GM12878 (cell line): ENCODE measurements around the gene ALCAM. TPM values are rescaled to one million over a fixed set of nuclear protein-coding genes. Genes with fewer than 3 reads are reported as not detected.

Experiments used
- ATAC-seq: fragments of 200-7000 bp; cut with Tn5 transposase; 3 replicates; pipeline ENCODE4 v1.9.1; 2020; ENCODE audit warnings: mild to moderate bottlenecking, moderate library complexity
- BruUV-seq: library from RNA; stranded (reverse); fragments of 400-500 nt; replicated peaks from 2 replicates; lab custom pipeline; 2021; lab: Mats Ljungman, UMichigan
- CTCF ChIA-PET: fragments of 300-600 bp; sonication (Branson Sonifier 250); formaldehyde crosslinking; extraction: SDS; loops from one replicate; lab custom pipeline; 2021; ENCODE audit warnings: inconsistent platforms; lab: Yijun Ruan, JAX
- POLR2A ChIA-PET: fragments of 350-600 bp; formaldehyde crosslinking; extraction: SDS; loops from one replicate; lab custom pipeline; 2021; ENCODE audit warnings: inconsistent platforms; lab: Charles Lee
- RAD21 ChIA-PET: fragments of 300-600 bp; sonication (Branson Sonifier 250); formaldehyde crosslinking; loops from one replicate; lab custom pipeline; 2023; ENCODE audit warnings: antibody characterized with exemption; ENCODE audit not compliant: unreplicated experiment; lab: Charles Lee
- SMC1A ChIA-PET: fragments of 300-600 bp; sonication (Branson Sonifier 250); formaldehyde crosslinking; loops from one replicate; lab custom pipeline; 2023; ENCODE audit not compliant: unreplicated experiment, uncharacterized antibody; lab: Charles Lee
- DNase-seq: peaks from one replicate; pipeline ENCODE4 v3.0.0-alpha.2; 2011; ENCODE audit warnings: low read depth, low spot score
- FAIRE-seq: peaks from 3 replicates; lab custom pipeline; 2011; peaks lifted over from hg19 to GRCh38; lab: Jason Lieb, UNC
- H2AFZ ChIP-seq: 2 replicates; pipeline ENCODE4 v1.6.0; 2011; ENCODE audit warnings: low read depth, low read length, control low read depth; ENCODE audit not compliant: control insufficient read depth
- H3K27ac ChIP-seq: 2 replicates; pipeline ENCODE4 v1.5.1; 2011; ENCODE audit warnings: control low read depth; ENCODE audit not compliant: control insufficient read depth, insufficient read depth
- H3K27me3 ChIP-seq, 2 experiments: replicated peaks in 1 of 2; 2 replicates each; pipeline versions ENCODE4 v1.6.0 to v1.6.1; 2011; ENCODE audit warnings: low read length in 1 of 2; ENCODE audit not compliant: control insufficient read depth in 2 of 2, insufficient read depth in 2 of 2
- H3K36me3 ChIP-seq, 2 experiments: 2 replicates each; pipeline ENCODE4 v1.5.1; 2011; ENCODE audit warnings: low read length in 1 of 2; ENCODE audit not compliant: control insufficient read depth in 2 of 2, insufficient read depth in 2 of 2
- H3K4me1 ChIP-seq: 2 replicates; pipeline ENCODE4 v1.6.1; 2011; ENCODE audit warnings: mild to moderate bottlenecking, low read length, moderate library complexity, mixed read lengths; ENCODE audit not compliant: control insufficient read depth, insufficient read depth
- H3K4me2 ChIP-seq: 2 replicates; pipeline ENCODE4 v1.6.0; 2011; ENCODE audit warnings: control low read depth; ENCODE audit not compliant: control insufficient read depth, insufficient read depth
- H3K4me3 ChIP-seq: fragments of 200-600 bp; sonication (generic); 2 replicates; pipeline ENCODE4 v1.5.1; 2016
- H3K79me2 ChIP-seq: 2 replicates; pipeline ENCODE4 v1.6.0; 2011; ENCODE audit warnings: low read length; ENCODE audit not compliant: control insufficient read depth, insufficient read depth
- H3K9ac ChIP-seq: 2 replicates; pipeline ENCODE4 v1.8.0; 2011; ENCODE audit warnings: low read length, control low read depth, mixed read lengths; ENCODE audit not compliant: control insufficient read depth, insufficient read depth
- H3K9me3 ChIP-seq: replicated peaks from 3 replicates; pipeline ENCODE4 v1.5.1; 2011; ENCODE audit warnings: mild to moderate bottlenecking, low read length; ENCODE audit not compliant: control insufficient read depth, insufficient read depth
- H4K20me1 ChIP-seq: 2 replicates; pipeline ENCODE4 v1.6.0; 2011; ENCODE audit not compliant: control insufficient read depth, insufficient read depth
- CBX5 ChIP-seq: sonication (generic); IDR thresholded peaks from 2 replicates; pipeline ENCODE4 v1.6.1; 2016; ENCODE audit warnings: low read depth, moderate library complexity, mild to moderate bottlenecking, inconsistent platforms
- CHD2 ChIP-seq: IDR thresholded peaks from 2 replicates; pipeline ENCODE4 v1.6.1; 2011; ENCODE audit warnings: low read depth, low read length, improper control_type of control experiment, borderline replicate concordance
- CREM ChIP-seq: IDR thresholded peaks from 2 replicates; pipeline ENCODE4 v1.6.1; 2014; ENCODE audit warnings: antibody characterized with exemption, low read depth
- ELK1 ChIP-seq: IDR thresholded peaks from 2 replicates; pipeline ENCODE4 v1.6.1; 2012; ENCODE audit warnings: low read depth, low read length, improper control_type of control experiment
- FOS ChIP-seq: IDR thresholded peaks from 3 replicates; pipeline ENCODE4 v1.6.1; 2011; ENCODE audit warnings: borderline replicate concordance; ENCODE audit not compliant: insufficient read length; ENCODE audit errors: extremely low read depth
- GABPA ChIP-seq: IDR thresholded peaks from 2 replicates; pipeline ENCODE4 v1.6.1; 2014; ENCODE audit warnings: antibody characterized with exemption, low read depth, mild to moderate bottlenecking, inconsistent platforms
- IKZF1 ChIP-seq: fragments of 450-650 bp; conservative IDR thresholded peaks from 2 replicates; pipeline ENCODE4 v1.6.1; 2017; ENCODE audit warnings: antibody characterized with exemption, mild to moderate bottlenecking
- IRF4 ChIP-seq: IDR thresholded peaks from 2 replicates; pipeline ENCODE4 v1.6.1; 2011; ENCODE audit warnings: low read depth, low read length
- LARP7 ChIP-seq: fragments of 450-650 bp; IDR thresholded peaks from 2 replicates; pipeline ENCODE4 v1.6.1; 2017; ENCODE audit warnings: mild to moderate bottlenecking
- MTA2 ChIP-seq: fragments of 450-650 bp; IDR thresholded peaks from 2 replicates; pipeline ENCODE4 v1.6.1; 2016; ENCODE audit warnings: low read depth, mild to moderate bottlenecking, moderate library complexity
- MXI1 ChIP-seq: fragments of 150-350 bp; IDR thresholded peaks from 2 replicates; pipeline ENCODE4 v1.6.1; 2011; ENCODE audit warnings: low read depth, mild to moderate bottlenecking, inconsistent platforms, low read length, improper control_type of control experiment
- RELB ChIP-seq: fragments of 450-650 bp; IDR thresholded peaks from 2 replicates; pipeline ENCODE4 v1.6.1; 2017; ENCODE audit warnings: low read depth, mild to moderate bottlenecking, moderate library complexity
- SMARCA5 ChIP-seq: fragments of 450-650 bp; IDR thresholded peaks from 2 replicates; pipeline ENCODE4 v1.6.1; 2017; ENCODE audit warnings: mild to moderate bottlenecking
- SPI1 ChIP-seq: IDR thresholded peaks from 2 replicates; pipeline ENCODE4 v1.6.1; 2011; ENCODE audit warnings: low read depth, mild to moderate bottlenecking, low read length, moderate library complexity, borderline replicate concordance; ENCODE audit not compliant: insufficient read depth
- SRF ChIP-seq, 2 experiments: IDR thresholded peaks; 2 replicates each; pipeline ENCODE4 v1.6.1; 2011; ENCODE audit warnings: low read depth in 2 of 2, low read length in 2 of 2, mild to moderate bottlenecking in 1 of 2, moderate library complexity in 1 of 2
- YBX1 ChIP-seq: fragments of 450-650 bp; IDR thresholded peaks from 2 replicates; pipeline ENCODE4 v1.6.1; 2016; ENCODE audit warnings: antibody characterized with exemption
- WGBS: methylation state at CpG from one replicate; pipeline ENCODE4 v1.1.6; 2016; ENCODE audit warnings: low lambda C conversion rate; ENCODE audit not compliant: insufficient replicate concordance, insufficient coverage; ENCODE audit errors: missing lambda C conversion rate; 5-methylcytosine and 5-hydroxymethylcytosine counted together
- in situ Hi-C: fragments of 300-500 bp; cut with MboI; formaldehyde crosslinking; loops from 9 replicates; pipeline ENCODE4 v1.14.3; 2018; ENCODE audit warnings: mixed read lengths
- intact Hi-C: fragments of 100-400 bp; cut with micrococcal nuclease; formaldehyde crosslinking; loops from one replicate; pipeline ENCODE4 v1.14.2; 2022; ENCODE audit not compliant: unreplicated experiment
- polyA plus RNA-seq, 11 experiments: library from polyadenylated mRNA; depleted of rRNA in 4 of 11; unstranded in 6 of 11; stranded (reverse) in 5 of 11; fragments of >200 nt; fragmentation: Nextera tagmentation in 4 of 11; fragmentation: Illumina TruSeq in 1 of 11; extraction: Ambion mirVana in 4 of 11; extraction: Trizol in 1 of 11; gene quantifications; 1 replicate in 1 of 11; 2 replicates in 10 of 11; pipeline versions ENCODE4 v1.2.1 to v1.2.3, GENCODE V29; 2011 to 2016; ENCODE audit warnings: inconsistent platforms in 2 of 11, missing spikeins in 2 of 11, low read depth in 1 of 11
- total RNA-seq, 4 experiments: library from RNA; depleted of rRNA in 3 of 4; stranded (reverse); fragments of >200 nt in 3 of 4; fragmentation: Illumina TruSeq in 1 of 4; extraction: Trizol in 1 of 4; gene quantifications; 2 replicates each; pipeline versions ENCODE4 v1.2.1 to v1.2.3, GENCODE V29; 2013 to 2021
- TF ChIP-seq, protein P1 (sequence below): fragments of 450-650 bp; formaldehyde crosslinking; IDR thresholded peaks from 2 replicates; pipeline ENCODE4 v1.4.0; 2020; ENCODE audit warnings: mild to moderate bottlenecking, moderate library complexity

The ALCAM gene
- total and polyA plus RNA-seq, 10 of the 15 experiments (the other 5 are each of a cell fraction or from before 2014, with no cell fraction given): 12.2 to 54.2 (median 32.6) TPM

DNA sequence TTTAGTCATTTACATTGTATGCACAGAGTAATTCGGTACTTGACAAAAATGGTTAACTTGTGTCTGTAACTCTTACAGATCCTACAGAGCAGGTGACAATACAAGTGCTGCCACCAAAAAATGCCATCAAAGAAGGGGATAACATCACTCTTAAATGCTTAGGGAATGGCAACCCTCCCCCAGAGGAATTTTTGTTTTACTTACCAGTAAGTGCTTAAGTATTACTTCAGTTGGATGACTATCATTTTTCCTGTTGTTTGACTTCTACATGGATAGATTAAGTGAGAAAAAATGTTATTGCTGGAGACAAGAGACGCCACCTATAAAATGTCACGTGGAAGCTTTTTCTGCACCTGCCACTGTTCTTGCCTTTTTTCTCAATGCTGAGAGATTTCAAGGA, 173.2 kb downstream of the ALCAM start (continued):
- TF ChIP-seq RELB (no peak), IRF4 (no peak), SRF (IDR thresholded peaks at IDR 0.05; ENCODE audit: low read depth in 2 of 2, low read length in 2 of 2) (no peak), IKZF1 (no peak), MTA2 (no peak), SPI1 (no peak), CBX5 (no peak)

- H4K20me1 ChIP-seq: no peaks in the 10 kb centered on the region
- H3K4me1 ChIP-seq: no peaks in the 10 kb centered on the region
- FAIRE-seq: no peak
- no peaks in the 10 kb centered on the region for H3K79me2 ChIP-seq
- in situ Hi-C loops: no loop called here
- no peak for ATAC-seq
- ChIA-PET RAD21 (no interaction called here), CTCF (interaction anchor here (1.0 to 1.5 kb wide), 2 partner anchors 25 to 1060 kb away, joined by 3 read pairs; no protein-coding TSS in a partner anchor), POLR2A (no interaction called here), SMC1A (interaction anchor here (0.6 to 3.5 kb wide), 5 partner anchors 11 to 1095 kb away, joined by 3 to 18 read pairs (median 5); no protein-coding TSS in a partner anchor)
- H3K4me3 ChIP-seq: no peak overlapping the region
- peaks cover 0 to 17% of the 10 kb centered on the region in 2 experiments; a peak in 2 of 4 replicates for H3K36me3 ChIP-seq
- no peaks in the 10 kb centered on the region for H3K9me3 ChIP-seq
- no peak overlapping the region for H3K4me2 ChIP-seq
- 96% methylated on average over 1 of the region's 1 CpG for WGBS
- no peak overlapping the region for H3K27ac ChIP-seq
- H2AFZ ChIP-seq: no peak overlapping the region
- H3K9ac ChIP-seq: no peak overlapping the region
- H3K27me3 ChIP-seq: no peaks in the 10 kb centered on the region
- DNase-seq: no peak
- intact Hi-C loops: no loop called here
- no TSS peak for BruUV-seq
- TF ChIP-seq LARP7: no peak
- no peak for TF ChIP-seq SMARCA5
- TF ChIP-seq CREM: no peak
- no peak for TF ChIP-seq IKZF1
- no peak for TF ChIP-seq IRF4
- no peak for TF ChIP-seq GABPA
- no peak for TF ChIP-seq ELK1
- no peak for TF ChIP-seq FOS
- no peak for TF ChIP-seq MXI1
- TF ChIP-seq, protein P1, sequence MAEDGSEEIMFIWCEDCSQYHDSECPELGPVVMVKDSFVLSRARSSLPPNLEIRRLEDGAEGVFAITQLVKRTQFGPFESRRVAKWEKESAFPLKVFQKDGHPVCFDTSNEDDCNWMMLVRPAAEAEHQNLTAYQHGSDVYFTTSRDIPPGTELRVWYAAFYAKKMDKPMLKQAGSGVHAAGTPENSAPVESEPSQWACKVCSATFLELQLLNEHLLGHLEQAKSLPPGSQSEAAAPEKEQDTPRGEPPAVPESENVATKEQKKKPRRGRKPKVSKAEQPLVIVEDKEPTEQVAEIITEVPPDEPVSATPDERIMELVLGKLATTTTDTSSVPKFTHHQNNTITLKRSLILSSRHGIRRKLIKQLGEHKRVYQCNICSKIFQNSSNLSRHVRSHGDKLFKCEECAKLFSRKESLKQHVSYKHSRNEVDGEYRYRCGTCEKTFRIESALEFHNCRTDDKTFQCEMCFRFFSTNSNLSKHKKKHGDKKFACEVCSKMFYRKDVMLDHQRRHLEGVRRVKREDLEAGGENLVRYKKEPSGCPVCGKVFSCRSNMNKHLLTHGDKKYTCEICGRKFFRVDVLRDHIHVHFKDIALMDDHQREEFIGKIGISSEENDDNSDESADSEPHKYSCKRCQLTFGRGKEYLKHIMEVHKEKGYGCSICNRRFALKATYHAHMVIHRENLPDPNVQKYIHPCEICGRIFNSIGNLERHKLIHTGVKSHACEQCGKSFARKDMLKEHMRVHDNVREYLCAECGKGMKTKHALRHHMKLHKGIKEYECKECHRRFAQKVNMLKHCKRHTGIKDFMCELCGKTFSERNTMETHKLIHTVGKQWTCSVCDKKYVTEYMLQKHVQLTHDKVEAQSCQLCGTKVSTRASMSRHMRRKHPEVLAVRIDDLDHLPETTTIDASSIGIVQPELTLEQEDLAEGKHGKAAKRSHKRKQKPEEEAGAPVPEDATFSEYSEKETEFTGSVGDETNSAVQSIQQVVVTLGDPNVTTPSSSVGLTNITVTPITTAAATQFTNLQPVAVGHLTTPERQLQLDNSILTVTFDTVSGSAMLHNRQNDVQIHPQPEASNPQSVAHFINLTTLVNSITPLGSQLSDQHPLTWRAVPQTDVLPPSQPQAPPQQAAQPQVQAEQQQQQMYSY (CRISPR knock-in tag): no peak
- no peak for TF ChIP-seq YBX1
- no peak for TF ChIP-seq CHD2
These were observed 175.7 kb downstream of the ALCAM start for GRCh38 chr3:105542282-105543019.
